ENCODE results near the gene WDR90.
A peak's percentile ranks its signal among the peaks of the same experiment; 100 is the strongest.

- TF ChIP-seq, protein P1, sequence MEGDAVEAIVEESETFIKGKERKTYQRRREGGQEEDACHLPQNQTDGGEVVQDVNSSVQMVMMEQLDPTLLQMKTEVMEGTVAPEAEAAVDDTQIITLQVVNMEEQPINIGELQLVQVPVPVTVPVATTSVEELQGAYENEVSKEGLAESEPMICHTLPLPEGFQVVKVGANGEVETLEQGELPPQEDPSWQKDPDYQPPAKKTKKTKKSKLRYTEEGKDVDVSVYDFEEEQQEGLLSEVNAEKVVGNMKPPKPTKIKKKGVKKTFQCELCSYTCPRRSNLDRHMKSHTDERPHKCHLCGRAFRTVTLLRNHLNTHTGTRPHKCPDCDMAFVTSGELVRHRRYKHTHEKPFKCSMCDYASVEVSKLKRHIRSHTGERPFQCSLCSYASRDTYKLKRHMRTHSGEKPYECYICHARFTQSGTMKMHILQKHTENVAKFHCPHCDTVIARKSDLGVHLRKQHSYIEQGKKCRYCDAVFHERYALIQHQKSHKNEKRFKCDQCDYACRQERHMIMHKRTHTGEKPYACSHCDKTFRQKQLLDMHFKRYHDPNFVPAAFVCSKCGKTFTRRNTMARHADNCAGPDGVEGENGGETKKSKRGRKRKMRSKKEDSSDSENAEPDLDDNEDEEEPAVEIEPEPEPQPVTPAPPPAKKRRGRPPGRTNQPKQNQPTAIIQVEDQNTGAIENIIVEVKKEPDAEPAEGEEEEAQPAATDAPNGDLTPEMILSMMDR (IDR thresholded peaks at IDR 0.05; ENCODE audit: insufficient read depth, low read depth, low read length): peak; percentile 51
- no peak for TF ChIP-seq EZH2 (IDR thresholded peaks at IDR 0.05; ENCODE audit: insufficient read depth, low read length)
Observed at GRCh38 chr16:667780-668518, 18.8 kb downstream of the WDR90 start, which contains the start of gene RHOT2.
